IMR-90 (cell line): ENCODE results near the gene HEPACAM. TPM values are rescaled to one million over a fixed set of nuclear protein-coding genes. Genes with fewer than 3 reads are reported as not detected.

Source experiments
- ATAC-seq: fragments of 200-7000 bp; cut with Tn5 transposase; 2 replicates; pipeline ENCODE4 v1.9.1; 2020; ENCODE audit warnings: low read depth, mild to moderate bottlenecking, moderate library complexity
- BruUV-seq: library from RNA; stranded (reverse); fragments of 400-500 nt; replicated peaks from 2 replicates; lab custom pipeline; 2021; lab: Mats Ljungman, UMichigan
- CTCF ChIA-PET: fragments of 300-600 bp; formaldehyde crosslinking; extraction: SDS; loops from one replicate; lab custom pipeline; 2021; ENCODE audit warnings: antibody characterized with exemption; lab: Yijun Ruan, JAX
- POLR2A ChIA-PET: fragments of 300-600 bp; sonication (Branson Sonifier 250); formaldehyde crosslinking; loops from one replicate; lab custom pipeline; 2022; ENCODE audit warnings: antibody characterized with exemption; ENCODE audit not compliant: unreplicated experiment; lab: Charles Lee
- DNase-seq: peaks from one replicate; pipeline ENCODE4 v3.0.0; 2013
- H2AFZ ChIP-seq: replicated peaks from 2 replicates; pipeline ENCODE3; 2013; ENCODE audit warnings: low read length, mild to moderate bottlenecking; ENCODE audit not compliant: poor library complexity
- H2AK5ac ChIP-seq: 2 replicates; pipeline ENCODE4 v1.6.1; 2013; ENCODE audit warnings: low read depth, low read length, inconsistent platforms
- H2AK9ac ChIP-seq: replicated peaks from 2 replicates; pipeline ENCODE3; 2013; ENCODE audit warnings: mild to moderate bottlenecking, low read depth, low read length, moderate library complexity; ENCODE audit not compliant: poor library complexity
- H2BK120ac ChIP-seq: 2 replicates; pipeline ENCODE4 v1.6.1; 2013; ENCODE audit warnings: low read depth, low read length, inconsistent platforms
- H2BK15ac ChIP-seq: 3 replicates; pipeline ENCODE4 v1.6.1; 2013; ENCODE audit warnings: low read depth, low read length, inconsistent platforms
- H2BK20ac ChIP-seq: 2 replicates; pipeline ENCODE4 v1.6.1; 2013; ENCODE audit warnings: low read depth, mild to moderate bottlenecking, inconsistent platforms, low read length, moderate library complexity
- H2BK5ac ChIP-seq: 2 replicates; pipeline ENCODE4 v1.6.1; 2013; ENCODE audit warnings: mild to moderate bottlenecking, low read depth, low read length, inconsistent platforms; ENCODE audit not compliant: poor library complexity, severe bottlenecking
- H3K14ac ChIP-seq: replicated peaks from 2 replicates; pipeline ENCODE4 v1.6.1; 2013; ENCODE audit warnings: low read depth, low read length, inconsistent platforms
- H3K18ac ChIP-seq: 2 replicates; pipeline ENCODE4 v1.6.1; 2013; ENCODE audit warnings: low read depth, low read length, control low read depth
- H3K23ac ChIP-seq: 2 replicates; pipeline ENCODE4 v1.6.1; 2013; ENCODE audit warnings: low read depth, low read length, inconsistent platforms
- H3K27ac ChIP-seq: 2 replicates; pipeline ENCODE4 v1.5.1; 2013; ENCODE audit warnings: mild to moderate bottlenecking, control low read depth, low read length; ENCODE audit not compliant: insufficient read depth
- H3K27me3 ChIP-seq: 2 replicates; pipeline ENCODE4 v1.6.1; 2013; ENCODE audit warnings: low read length; ENCODE audit not compliant: control insufficient read depth, insufficient read depth
- H3K36me3 ChIP-seq: 2 replicates; pipeline ENCODE4 v1.6.1; 2013; ENCODE audit warnings: low read length, mixed read lengths; ENCODE audit not compliant: control insufficient read depth, insufficient read depth
- H3K4ac ChIP-seq: 2 replicates; pipeline ENCODE4 v1.6.1; 2013; ENCODE audit warnings: low read depth, low read length, inconsistent platforms
- H3K4me1 ChIP-seq: 2 replicates; pipeline ENCODE4 v1.6.1; 2013; ENCODE audit warnings: low read length, mixed read lengths; ENCODE audit not compliant: control insufficient read depth, insufficient read depth
- H3K4me2 ChIP-seq: 2 replicates; pipeline ENCODE4 v1.6.1; 2013; ENCODE audit warnings: low read depth, mild to moderate bottlenecking, control low read depth, low read length, moderate library complexity
- H3K4me3 ChIP-seq: 2 replicates; pipeline ENCODE4 v1.5.1; 2013; ENCODE audit warnings: low read depth, mild to moderate bottlenecking, control low read depth, low read length, moderate library complexity; ENCODE audit not compliant: insufficient read depth
- H3K56ac ChIP-seq: 2 replicates; pipeline ENCODE4 v1.6.1; 2013; ENCODE audit warnings: low read length, inconsistent platforms; ENCODE audit not compliant: insufficient read depth; ENCODE audit errors: extremely low read depth
- H3K79me1 ChIP-seq, 2 experiments: 2 replicates each; pipeline ENCODE4 v1.6.1; 2013; ENCODE audit warnings: low read length in 2 of 2, inconsistent platforms in 1 of 2, low read depth in 1 of 2
- H3K9ac ChIP-seq: 2 replicates; pipeline ENCODE4 v1.6.1; 2013; ENCODE audit warnings: low read depth, low read length, control low read depth
- H3K9me1 ChIP-seq: 2 replicates; pipeline ENCODE4 v1.6.1; 2013; ENCODE audit warnings: low read length, inconsistent platforms; ENCODE audit not compliant: insufficient read depth
- H3K9me3 ChIP-seq: 2 replicates; pipeline ENCODE4 v1.6.1; 2013; ENCODE audit warnings: low read length; ENCODE audit not compliant: control insufficient read depth, insufficient read depth
- H4K20me1 ChIP-seq: 2 replicates; pipeline ENCODE4 v1.6.1; 2013; ENCODE audit warnings: low read length, inconsistent platforms; ENCODE audit not compliant: insufficient read depth
- H4K5ac ChIP-seq: 2 replicates; pipeline ENCODE4 v1.6.1; 2013; ENCODE audit warnings: mild to moderate bottlenecking, low read depth, low read length, control low read depth
- H4K8ac ChIP-seq, 2 experiments: 2 replicates each; pipeline ENCODE4 v1.6.1; 2013; ENCODE audit warnings: low read depth in 2 of 2, low read length in 2 of 2, control low read depth in 1 of 2, inconsistent platforms in 1 of 2
- H4K91ac ChIP-seq: 2 replicates; pipeline ENCODE4 v1.6.1; 2013; ENCODE audit warnings: low read depth, low read length, inconsistent platforms; ENCODE audit not compliant: insufficient read depth
- CEBPB ChIP-seq: IDR thresholded peaks from 2 replicates; pipeline ENCODE4 v1.6.1; 2012; ENCODE audit warnings: low read depth, low read length, improper control_type of control experiment
- CHD1 ChIP-seq: IDR thresholded peaks from 2 replicates; pipeline ENCODE4 v1.6.1; 2012; ENCODE audit warnings: low read depth, low read length, improper control_type of control experiment
- FOS ChIP-seq: fragments of 150-350 bp; IDR thresholded peaks from 2 replicates; pipeline ENCODE4 v1.6.1; 2016; ENCODE audit warnings: low read depth, low read length
- MAFK ChIP-seq: IDR thresholded peaks from 2 replicates; pipeline ENCODE4 v1.6.1; 2012; ENCODE audit warnings: low read depth, low read length, improper control_type of control experiment
- MXI1 ChIP-seq: IDR thresholded peaks from 2 replicates; pipeline ENCODE4 v1.6.1; 2012; ENCODE audit warnings: low read depth, mild to moderate bottlenecking, low read length, moderate library complexity, borderline replicate concordance
- NFE2L2 ChIP-seq: fragments of 150-350 bp; IDR thresholded peaks from 2 replicates; pipeline ENCODE4 v1.6.1; 2016; ENCODE audit warnings: low read depth, mild to moderate bottlenecking, low read length
- POLR2A ChIP-seq: IDR thresholded peaks from 2 replicates; pipeline ENCODE4 v1.6.1; 2012; ENCODE audit warnings: mild to moderate bottlenecking, low read depth, low read length
- USF2 ChIP-seq: fragments of 150-350 bp; IDR thresholded peaks from 2 replicates; pipeline ENCODE4 v1.6.1; 2017; ENCODE audit warnings: mild to moderate bottlenecking, antibody characterized with exemption, low read length, low read depth
- WGBS, 2 experiments: methylation state at CpG; one replicate each; pipeline versions ENCODE4 v1.1.5 to v1.1.7; 2013; ENCODE audit warnings: missing lambda C conversion rate in 2 of 2; ENCODE audit not compliant: insufficient read length in 1 of 2; ENCODE audit errors: extremely low coverage in 2 of 2; 5-methylcytosine and 5-hydroxymethylcytosine counted together
- dilution Hi-C: fragments of 300-500 bp; cut with HindIII; formaldehyde crosslinking; loops from one replicate; pipeline ENCODE4 v1.14.3; 2018; ENCODE audit warnings: low sequenced_read_pairs; ENCODE audit not compliant: unreplicated experiment
- in situ Hi-C: fragments of 300-500 bp; cut with MboI; formaldehyde crosslinking; loops from 3 replicates; pipeline ENCODE4 v1.14.3; 2019; ENCODE audit warnings: low sequenced_read_pairs, inconsistent platforms, mixed read lengths
- intact Hi-C: fragments of 100-400 bp; cut with micrococcal nuclease; formaldehyde crosslinking; loops from 2 replicates; pipeline ENCODE4 v1.10.0; 2022
- polyA plus RNA-seq, 3 experiments: library from polyadenylated mRNA; depleted of rRNA; stranded (reverse); fragments of >200 nt; gene quantifications; 2 replicates each; pipeline ENCODE4 v1.2.3, GENCODE V29; 2012; ENCODE audit warnings: low replicate concordance in 1 of 3
- total RNA-seq: library from RNA; depleted of rRNA; stranded (reverse); fragments of >200 nt; gene quantifications from 2 replicates; pipeline ENCODE4 v1.2.3, GENCODE V29; 2012
- TF ChIP-seq, protein P1 (sequence below): conservative IDR thresholded peaks from 2 replicates; pipeline ENCODE4 v1.5.1; 2012; ENCODE audit warnings: mild to moderate bottlenecking, low read depth, low read length, improper control_type of control experiment

HEPACAM gene
- total and polyA plus RNA-seq, 2 of the 4 experiments (the other 2 are of a cell fraction), result 0.09 to 0.18 TPM

GRCh38 chr11:124918950-124919349 is 16.9 kb downstream of the HEPACAM start, which contains the start of gene HEPN1:
TSS of gene HEPN1 (plus strand) at chr11:124919250.
- CTCF ChIA-PET, result interaction anchor here (0.9 kb wide), 1 partner anchor 53 kb away, joined by 3 read pairs; no protein-coding TSS in a partner anchor
- BruUV-seq, result no TSS peak
- peak within 1 kb of the TSS in 1 of 2 experiments; percentile 68; a peak in 1 of 4 replicates for H4K8ac ChIP-seq

More at GRCh38 chr11:124918950-124919349, 16.9 kb downstream of the HEPACAM start, which contains the start of gene HEPN1:
- Histone ChIP-seq H2BK120ac (no peak within 1 kb of the TSS), H4K20me1 (no peaks in the 10 kb centered on the region), H4K5ac (no peak within 1 kb of the TSS), H2AFZ (peak within 1 kb of the TSS; percentile 14), H3K36me3 (no peaks in the 10 kb centered on the region), H3K27me3 (no peaks in the 10 kb centered on the region), H3K4me2 (no peak within 1 kb of the TSS), H2BK15ac (no peak within 1 kb of the TSS; the same call in 2 of the 3 replicates), H3K9me3 (no peaks in the 10 kb centered on the region), H3K18ac (no peak within 1 kb of the TSS), H2AK9ac (no peak within 1 kb of the TSS), H3K56ac (no peak within 1 kb of the TSS), H3K4me1 (peaks cover 8% of the 10 kb centered on the region), H2AK5ac (peak within 1 kb of the TSS; percentile 51; the same call in 1 of the 2 replicates), H3K27ac (no peak within 1 kb of the TSS), H3K4ac (peak within 1 kb of the TSS; percentile 43; the same call in 1 of the 2 replicates), H2BK20ac (no peak within 1 kb of the TSS; the same call in 1 of the 2 replicates), H3K9ac (no peak within 1 kb of the TSS), H2BK5ac (no peak within 1 kb of the TSS), H3K79me1 (peaks cover 0 to 3% of the 10 kb centered on the region in 2 experiments; a peak in 1 of 4 replicates), H3K23ac (no peak within 1 kb of the TSS), H4K91ac (no peak within 1 kb of the TSS), H3K9me1 (peaks cover 24% of the 10 kb centered on the region; the same call in 1 of the 2 replicates), H3K14ac (no peak within 1 kb of the TSS), H3K4me3 (no peak within 1 kb of the TSS)
- ATAC-seq, result no peak
- dilution Hi-C loops (no loop called here), in situ Hi-C loops (no loop called here), intact Hi-C loops (no loop called here)
- no peak for TF ChIP-seq CHD1
- no peak for TF ChIP-seq NFE2L2
- no peak for TF ChIP-seq MXI1
- TF ChIP-seq USF2, result no peak
- no peak for TF ChIP-seq CEBPB
- no peak for TF ChIP-seq FOS
- TF ChIP-seq, protein P1, sequence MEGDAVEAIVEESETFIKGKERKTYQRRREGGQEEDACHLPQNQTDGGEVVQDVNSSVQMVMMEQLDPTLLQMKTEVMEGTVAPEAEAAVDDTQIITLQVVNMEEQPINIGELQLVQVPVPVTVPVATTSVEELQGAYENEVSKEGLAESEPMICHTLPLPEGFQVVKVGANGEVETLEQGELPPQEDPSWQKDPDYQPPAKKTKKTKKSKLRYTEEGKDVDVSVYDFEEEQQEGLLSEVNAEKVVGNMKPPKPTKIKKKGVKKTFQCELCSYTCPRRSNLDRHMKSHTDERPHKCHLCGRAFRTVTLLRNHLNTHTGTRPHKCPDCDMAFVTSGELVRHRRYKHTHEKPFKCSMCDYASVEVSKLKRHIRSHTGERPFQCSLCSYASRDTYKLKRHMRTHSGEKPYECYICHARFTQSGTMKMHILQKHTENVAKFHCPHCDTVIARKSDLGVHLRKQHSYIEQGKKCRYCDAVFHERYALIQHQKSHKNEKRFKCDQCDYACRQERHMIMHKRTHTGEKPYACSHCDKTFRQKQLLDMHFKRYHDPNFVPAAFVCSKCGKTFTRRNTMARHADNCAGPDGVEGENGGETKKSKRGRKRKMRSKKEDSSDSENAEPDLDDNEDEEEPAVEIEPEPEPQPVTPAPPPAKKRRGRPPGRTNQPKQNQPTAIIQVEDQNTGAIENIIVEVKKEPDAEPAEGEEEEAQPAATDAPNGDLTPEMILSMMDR, result no peak
- 0 out of 2 replicates have a peak, but pooled peaks have one; percentile 15 for TF ChIP-seq MAFK
- no peak for TF ChIP-seq POLR2A
- POLR2A ChIA-PET, result no interaction called here
- DNase-seq, result no peak
- 83 to 100% methylated on average over 2 to 3 of the region's 3 CpGs for WGBS, 2 experiments
